Measurements from ENCODE around the gene KCNT2.
"Not testable (repeated sequence)": the region's sequence is repeated elsewhere in the genome, so short reads cannot be mapped to it uniquely, and the experiment has no call there.

- not testable (repeated sequence) for TF ChIP-seq EZH2, CTCF (IDR thresholded peaks at IDR 0.05)
Measured at GRCh38 chr1:196522574-196523345, 85.5 kb downstream of the KCNT2 start.

Data from neural progenitor cell (in vitro differentiated cells).